ENCODE data around the gene SRSF4. TPM values are rescaled to one million over a fixed set of nuclear protein-coding genes. Genes with fewer than 3 reads are reported as not detected.

Gene SRSF4
- total RNA-seq, result 78.6 TPM

GRCh38 chr1:29181413-29182225, at the start of gene SRSF4:
Gene SRSF4, minus strand, starts transcription at chr1:29181900. Its CDS starts 148 bp downstream, at chr1:29181752.

GRCh38 chr1:29230553-29231378, 49.1 kb upstream of the SRSF4 start, which contains the start of gene MECR:
Gene MECR, minus strand, starts transcription at chr1:29230934. Its CDS starts 28 bp downstream, at chr1:29230906.

GRCh38 chr1:29123887-29124365, 57.8 kb downstream of the SRSF4 start, which contains the start of gene TMEM200B:
Gene TMEM200B, minus strand, starts transcription at chr1:29123903. Its CDS starts 2,075 bp downstream, at chr1:29121828.

Other genes starting within 250 kb of the SRSF4 start
- 8.6 TPM for gene TMEM200B, start 58.0 kb downstream of the SRSF4 start, total RNA-seq
- 37.3 TPM for gene MECR, start 49.0 kb upstream of the SRSF4 start, total RNA-seq
- 77.4 TPM for gene PTPRU, start 54.6 kb upstream of the SRSF4 start, total RNA-seq

Data from camera-type eye (tissue), 1 donor.